NCI-H460 (cell line): ENCODE measurements around the gene MAPRE3. TPM values are rescaled to one million over a fixed set of nuclear protein-coding genes. Genes with fewer than 3 reads are reported as not detected.

Source experiments
- DNase-seq: peaks from one replicate; pipeline ENCODE4 v3.0.0-alpha.2; 2016; ENCODE audit warnings: low read depth; ENCODE audit errors: extremely low read depth
- total RNA-seq: library from RNA; depleted of rRNA; stranded (reverse); fragments of >200 nt; shearing (Covaris generic); gene quantifications from 2 replicates; pipeline ENCODE4 v1.2.3, GENCODE V29; 2014

Gene MAPRE3
- total RNA-seq, 1 experiment from 2014 or later = 4.0 TPM

DNA sequence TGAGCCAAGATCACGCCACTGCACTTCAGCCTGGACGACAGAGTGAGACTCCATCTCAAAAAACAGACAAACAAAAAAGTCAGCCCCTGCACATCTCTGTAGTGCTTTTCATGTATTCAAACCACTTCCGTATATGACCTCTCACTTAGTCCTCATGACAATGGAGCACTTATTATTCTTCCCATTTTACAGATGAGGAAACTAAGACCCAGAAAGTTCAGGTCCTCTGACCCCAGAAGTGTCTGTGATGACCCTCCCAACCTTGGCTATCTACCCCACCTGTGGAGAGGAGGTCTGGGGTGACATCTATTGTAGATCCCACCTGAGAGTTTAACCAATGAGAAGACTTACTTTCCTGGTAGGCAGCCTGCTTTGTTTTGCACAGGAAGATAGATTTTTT lies 21.6 kb upstream of the MAPRE3 start:
- DNase-seq = no peak

DNA sequence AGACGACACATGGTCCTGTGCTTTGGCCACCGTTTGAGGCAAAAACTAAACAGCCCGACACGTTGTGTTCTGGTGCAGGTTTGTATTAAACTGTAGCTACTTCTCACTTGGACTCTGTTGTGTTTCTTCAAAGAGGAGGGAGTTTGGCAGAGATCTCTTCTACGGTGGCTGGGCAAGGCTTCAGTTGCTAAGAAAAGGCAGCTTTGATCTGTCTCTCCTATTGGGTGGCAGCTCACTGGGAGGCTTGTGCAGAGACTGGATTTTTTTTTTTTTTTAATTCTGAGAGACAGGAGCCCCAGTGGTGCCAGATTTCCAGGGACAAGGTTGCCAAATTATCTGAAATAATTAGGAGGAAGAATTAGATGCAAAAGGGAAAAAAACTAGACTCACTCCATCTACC lies 20.2 kb upstream of the MAPRE3 start:
- DNase-seq = no peak

DNA sequence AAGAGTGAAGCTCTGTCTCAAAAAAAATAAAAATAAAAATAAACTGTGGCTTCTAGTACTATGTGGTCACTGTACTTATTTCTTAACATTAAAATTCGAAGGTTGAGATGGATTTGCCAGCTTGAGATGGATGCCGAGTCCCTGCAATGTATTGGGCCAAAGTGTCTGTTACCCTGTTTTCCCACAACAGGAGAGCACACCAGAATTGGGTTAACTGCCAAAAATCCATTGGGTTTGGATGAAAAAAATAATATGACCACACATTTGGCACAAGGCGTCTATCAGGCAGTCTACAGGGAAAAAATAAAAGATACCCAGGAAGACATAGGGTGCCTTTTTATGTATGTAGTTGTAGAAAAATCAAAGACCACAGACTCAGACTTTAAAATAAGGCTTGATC lies 19.2 kb upstream of the MAPRE3 start:
- DNase-seq = no peak

DNA sequence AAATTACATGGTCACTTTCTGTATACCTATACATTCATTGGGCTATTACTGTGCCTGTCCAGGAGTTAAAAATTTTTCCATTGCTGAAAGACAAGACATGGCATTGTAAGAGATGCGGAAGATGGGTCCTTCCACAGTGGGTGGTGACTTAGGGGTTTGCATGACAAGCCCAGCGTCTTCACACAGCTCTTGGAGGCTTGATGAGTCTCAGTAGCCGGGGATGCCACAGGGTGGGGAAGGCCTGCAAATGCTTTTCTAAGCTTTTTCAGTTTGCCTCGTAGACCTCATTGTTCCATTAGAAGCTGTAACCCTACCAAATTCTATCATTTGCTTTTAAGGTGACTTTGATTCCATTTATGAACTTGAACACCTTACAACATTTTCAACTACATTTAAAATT lies 18.1 kb upstream of the MAPRE3 start:
- DNase-seq = no peak

DNA sequence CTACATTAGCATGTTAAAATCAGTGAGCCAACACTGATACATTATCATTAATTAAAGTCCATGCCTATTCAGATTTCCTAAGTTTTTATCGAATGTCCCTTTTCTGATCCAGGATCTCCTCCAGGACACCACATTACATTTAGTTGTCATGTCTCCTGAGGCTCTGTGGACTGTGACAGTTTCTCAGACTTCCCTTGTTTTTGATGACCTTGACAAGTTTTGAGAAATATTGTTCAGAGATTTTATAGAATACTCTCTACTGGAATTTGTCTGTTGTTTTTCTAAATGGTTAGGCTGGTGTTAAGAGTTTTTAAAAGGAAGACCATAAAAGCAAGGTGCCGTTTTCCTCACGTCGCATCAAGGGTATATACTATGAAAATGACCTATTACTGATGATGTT lies 16.3 kb upstream of the MAPRE3 start:
- no peak for DNase-seq

DNA sequence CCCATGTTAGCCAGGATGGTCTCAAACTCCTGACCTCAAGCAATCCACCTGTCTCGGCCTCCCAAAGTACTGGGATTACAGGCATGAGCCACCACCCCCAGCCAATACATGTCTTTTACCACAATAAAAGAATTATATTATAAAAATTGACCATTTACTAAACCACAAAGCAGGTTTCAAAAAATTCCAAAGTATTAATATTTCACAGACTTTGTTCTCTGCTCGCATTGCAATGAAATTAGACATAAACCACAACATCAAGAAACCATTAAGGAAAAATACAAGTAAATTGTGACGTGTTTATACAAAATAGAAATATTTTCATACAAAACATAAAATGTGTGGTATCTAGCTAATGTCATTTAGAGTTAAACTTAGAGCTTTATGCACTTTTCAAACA lies 13.4 kb upstream of the MAPRE3 start:
- DNase-seq = no peak

DNA sequence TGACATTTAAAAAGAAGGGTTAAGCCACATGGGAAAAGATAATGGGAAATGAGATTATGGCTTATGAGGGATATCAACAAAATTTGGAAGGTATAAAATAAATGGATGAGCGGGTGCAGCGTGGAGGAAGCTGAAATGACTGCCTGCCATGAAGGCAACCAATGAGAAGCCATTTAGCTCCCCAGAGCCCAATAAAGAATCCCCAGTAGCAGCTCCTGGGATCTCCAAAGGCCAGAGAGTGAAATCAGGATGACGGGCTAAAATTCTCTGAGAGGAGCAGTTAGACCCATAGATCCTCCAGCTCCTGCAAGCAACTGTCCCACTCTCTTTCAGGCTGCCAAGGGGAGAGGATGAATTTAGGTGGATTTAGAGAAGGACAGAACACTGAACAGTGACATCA lies 12.9 kb upstream of the MAPRE3 start:
- no peak for DNase-seq

DNA sequence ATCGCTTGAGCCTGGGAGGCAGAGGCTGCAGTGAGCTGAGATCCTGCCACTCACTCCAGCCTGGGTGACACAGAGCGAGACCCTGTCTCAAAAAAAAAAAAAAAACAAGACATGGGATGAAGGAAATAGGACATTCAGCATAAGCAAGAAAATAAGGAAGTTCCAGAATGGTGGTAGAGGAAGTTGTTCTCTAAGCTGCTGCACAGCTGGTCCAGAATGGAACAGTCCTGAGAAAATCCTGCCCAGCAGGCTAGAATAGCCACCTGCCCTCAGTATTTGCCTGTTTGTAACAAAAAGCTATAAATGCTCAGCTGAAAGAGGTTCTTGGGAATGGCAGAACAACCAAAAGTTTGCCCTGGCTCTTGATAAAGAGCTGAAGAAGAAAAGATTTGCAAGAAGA lies 11.1 kb upstream of the MAPRE3 start:
- DNase-seq = no peak

DNA sequence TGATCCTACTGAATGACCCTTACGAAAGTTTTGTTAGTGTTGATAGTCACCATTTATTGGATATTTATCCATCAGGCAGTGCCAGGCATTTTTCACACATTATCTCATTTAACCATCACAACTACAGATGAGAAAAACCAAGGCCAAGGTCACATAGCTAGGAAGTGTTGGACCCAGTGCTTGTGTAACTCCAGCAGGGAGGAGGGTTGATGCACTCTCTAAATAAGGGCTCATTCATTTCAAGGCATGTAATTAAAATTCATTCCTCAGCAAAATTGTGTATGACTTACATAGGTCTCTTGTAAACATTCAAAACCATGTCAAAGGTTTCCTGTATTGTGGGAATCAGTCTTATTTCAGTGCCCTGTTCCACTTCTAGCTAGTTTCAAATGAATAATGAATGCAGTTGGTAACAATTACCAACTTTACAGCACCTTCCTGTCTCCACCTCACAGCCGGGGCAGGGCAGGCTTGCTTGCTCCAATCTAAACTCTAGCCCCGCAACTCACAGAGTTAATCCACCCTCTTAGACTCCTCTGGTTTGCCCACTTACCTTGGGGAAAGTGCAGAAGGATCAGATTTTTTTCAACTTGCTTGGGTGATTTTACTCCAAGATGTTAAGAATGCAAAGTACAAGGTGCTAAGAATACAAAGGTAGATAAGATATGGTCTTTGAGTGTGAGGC lies 5.8 kb upstream of the MAPRE3 start:
- DNase-seq = no peak

DNA sequence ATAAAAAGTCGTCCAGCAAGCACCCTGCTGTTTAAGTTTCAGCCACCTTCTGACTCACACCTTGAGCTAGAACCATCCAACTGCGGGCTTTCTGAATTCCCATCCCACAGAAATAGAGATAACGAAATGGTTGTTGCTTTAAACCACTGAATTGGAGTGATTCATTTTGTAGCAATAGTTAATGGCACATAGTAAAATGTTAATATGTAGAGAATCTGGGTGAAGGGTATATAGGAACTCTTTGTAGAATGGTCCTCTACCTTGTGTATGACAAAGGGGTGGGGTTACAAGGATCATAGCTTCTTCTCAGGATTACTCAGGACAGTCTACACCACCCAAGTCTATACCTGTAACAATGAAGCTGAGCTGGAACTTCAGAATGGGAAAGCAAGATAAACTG lies 2.4 kb upstream of the MAPRE3 start:
- DNase-seq = no peak

DNA sequence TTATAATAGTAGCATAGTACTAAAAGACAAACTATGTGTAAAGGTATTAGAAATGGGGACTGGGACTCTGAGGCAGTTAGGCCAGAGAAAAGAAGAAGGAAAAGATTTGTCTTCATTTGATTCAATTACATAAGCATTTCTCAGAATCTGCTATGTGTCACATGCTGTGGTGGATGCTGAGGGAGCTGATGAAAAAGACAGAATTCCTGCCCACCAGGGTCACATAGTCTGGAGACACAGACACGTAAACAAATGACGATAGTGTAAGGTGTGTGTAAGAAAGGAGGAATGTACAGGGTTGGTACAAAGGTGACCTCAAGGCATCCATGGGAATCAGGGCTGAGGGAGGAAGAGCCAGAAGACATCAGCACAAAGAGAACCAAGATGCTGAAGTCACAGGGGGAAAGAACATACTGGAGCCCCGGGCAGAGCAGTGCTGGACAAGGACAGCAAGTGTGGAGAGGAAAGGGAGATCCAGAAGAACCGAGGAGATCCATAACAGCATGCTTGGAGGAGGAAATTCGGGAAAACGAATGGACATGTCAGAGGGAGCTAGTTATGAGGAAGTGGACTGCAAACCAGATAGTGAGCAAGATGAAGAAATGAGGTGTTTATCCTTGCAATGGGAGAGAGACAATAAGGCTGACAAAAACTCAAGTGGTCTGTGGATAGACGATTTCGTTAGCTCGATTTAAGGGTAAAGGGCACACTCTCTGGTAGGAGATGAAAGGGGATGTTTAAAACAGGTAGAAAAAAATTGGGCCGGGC lies 1.2 kb upstream of the MAPRE3 start:
- no peak for DNase-seq

DNA sequence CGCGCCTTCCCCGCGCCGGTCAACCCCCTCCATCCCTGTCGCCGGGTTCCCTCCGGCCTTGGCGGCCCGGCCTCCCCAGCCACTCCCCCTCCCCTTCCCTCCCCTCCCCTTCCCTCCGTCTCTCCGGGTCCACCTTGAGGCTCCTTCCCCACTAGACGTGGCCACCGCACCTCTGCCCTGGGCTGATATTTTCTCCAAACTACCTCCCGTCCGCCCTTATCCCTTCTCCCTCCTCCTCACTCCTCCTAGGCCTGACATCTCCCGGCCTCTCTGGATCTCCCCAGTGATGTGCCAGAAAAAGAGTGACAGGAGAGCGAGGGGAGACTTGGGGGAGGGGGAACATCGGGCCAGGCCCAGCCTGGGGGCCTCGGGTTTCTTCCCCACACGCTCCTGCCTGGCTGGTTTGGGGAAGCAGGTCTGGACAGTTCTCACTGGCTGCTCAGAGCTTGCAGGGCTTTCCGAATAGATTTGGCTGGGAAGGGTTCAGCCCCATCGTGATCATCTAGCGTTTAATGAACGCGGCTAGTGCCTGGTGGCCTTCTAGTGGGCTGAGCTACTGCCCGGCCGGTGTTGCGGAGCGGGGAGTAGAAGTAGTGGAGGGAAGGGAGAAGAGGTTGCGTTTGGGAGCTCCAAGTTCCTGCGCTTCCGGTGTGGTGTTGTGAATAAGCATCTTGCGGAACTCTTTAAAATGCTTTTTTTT lies 641 bp downstream of the MAPRE3 start:
- DNase-seq = no peak

DNA sequence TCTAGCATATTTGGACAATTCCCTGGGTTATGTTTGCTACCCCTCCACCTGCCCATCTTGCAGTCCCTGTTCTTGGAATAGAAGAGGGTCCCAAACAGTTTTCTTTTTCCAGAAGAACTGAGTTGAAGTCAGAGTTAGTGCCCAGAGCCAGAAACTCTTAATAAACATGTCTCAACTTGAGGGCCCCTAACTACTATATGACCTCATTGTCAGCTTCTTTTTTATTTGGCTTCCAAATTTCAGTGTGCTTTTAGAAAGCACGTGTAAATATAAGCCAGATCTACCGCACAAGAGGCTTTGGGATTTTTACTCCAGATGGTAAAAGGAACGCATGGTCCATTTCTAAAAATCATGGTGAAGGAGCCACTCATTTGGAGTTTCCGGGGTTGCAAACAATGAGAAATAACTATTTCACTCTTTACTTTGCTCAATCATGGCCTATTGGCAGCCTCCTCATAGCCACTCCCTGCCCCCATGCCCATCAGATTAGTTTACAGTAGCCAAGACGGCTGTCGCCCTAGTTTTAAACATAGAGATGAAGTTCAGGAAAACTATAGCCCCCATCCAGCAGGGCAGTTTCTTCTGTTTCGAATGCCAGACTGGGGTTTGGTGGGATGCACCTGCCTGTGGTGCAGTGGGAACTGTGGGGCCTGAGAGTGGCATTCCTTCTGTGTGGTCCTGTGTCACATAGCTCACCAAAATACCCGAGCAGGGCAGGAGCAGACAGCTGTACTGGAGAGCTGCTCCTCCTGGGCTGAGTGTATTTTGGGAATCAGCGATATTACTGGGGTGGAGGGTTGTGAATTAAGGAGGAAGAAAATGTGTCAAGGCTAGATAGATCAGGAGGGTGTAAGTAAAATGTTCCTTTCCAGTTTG lies 1.7 kb downstream of the MAPRE3 start:
- DNase-seq = no peak

DNA sequence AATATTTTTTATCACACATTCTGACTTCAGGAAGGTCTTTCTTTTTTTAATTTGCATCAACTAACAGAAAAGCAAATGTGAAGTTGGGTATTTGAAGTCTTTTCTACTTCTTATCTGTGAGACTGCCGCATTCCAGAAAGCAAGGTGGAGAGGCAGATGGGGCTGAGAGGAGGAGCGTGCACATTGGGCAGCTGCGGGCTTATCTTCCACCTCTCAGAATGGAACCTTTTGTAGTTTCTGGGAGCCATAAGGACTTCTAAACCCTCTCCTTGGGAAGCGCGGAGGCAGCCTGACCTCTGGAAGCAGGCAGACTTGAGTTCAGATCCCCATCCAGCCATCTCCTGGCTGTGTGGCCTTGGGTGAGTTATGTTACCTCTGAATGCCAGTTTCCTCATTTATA lies 3.9 kb downstream of the MAPRE3 start:
- no peak for DNase-seq

DNA sequence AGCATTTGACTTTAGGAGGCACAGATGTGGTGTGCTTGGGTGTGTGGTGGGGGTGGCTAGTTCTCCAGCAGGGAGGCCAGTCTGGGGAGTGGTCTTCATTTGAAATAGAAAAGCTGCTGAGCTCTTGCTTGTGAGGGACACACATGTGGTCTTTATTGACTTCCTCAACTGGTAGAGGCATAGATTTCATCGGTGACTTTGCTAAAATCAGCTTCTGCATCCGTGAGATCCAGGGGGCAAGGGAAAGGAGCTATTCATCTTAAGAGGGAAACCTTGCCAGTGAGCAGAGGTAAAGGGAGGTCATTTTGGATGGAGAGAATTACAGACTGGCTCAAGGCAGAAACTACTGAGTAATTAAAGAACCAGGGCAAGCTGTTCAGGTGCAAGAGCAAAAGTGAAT lies 4.7 kb downstream of the MAPRE3 start:
- DNase-seq = no peak

DNA sequence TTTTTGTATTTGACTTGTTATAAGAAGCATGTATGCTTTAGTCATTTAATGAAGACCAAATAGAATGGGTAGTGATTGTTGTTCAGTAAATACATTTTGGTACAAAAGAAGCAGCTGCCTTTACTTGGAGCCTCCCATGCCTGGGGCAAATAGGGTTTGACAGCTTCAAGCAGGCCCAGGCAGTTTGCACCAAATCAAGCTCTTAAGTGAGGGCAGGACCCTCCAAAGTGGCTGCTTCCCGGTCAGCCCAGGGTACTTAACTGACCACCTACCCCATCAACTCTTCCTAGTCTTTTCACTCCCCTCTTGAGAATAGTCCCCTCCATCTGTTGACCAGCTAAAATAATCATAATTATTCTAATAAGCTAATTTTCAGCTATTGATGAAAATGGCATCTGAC lies 5.2 kb downstream of the MAPRE3 start:
- DNase-seq = no peak

DNA sequence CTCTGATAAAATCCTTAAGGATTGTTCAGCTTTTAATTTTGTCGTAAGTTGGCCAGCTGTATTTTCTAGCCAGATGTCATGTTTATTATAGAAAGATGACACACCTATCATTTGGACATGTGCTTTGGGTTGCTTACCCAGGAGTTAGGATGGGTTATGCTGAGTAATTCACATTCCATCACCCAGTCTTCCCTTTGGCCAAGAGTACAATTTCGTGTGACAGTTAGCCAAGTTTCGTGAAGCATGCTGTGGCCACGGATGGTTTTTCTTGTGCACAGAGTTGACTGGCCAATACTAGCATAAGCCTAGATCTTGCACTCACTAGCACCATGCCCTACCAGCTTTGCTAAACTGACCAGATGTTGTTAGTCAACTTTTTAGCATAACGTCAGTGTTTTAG lies 5.8 kb downstream of the MAPRE3 start:
- DNase-seq = no peak

DNA sequence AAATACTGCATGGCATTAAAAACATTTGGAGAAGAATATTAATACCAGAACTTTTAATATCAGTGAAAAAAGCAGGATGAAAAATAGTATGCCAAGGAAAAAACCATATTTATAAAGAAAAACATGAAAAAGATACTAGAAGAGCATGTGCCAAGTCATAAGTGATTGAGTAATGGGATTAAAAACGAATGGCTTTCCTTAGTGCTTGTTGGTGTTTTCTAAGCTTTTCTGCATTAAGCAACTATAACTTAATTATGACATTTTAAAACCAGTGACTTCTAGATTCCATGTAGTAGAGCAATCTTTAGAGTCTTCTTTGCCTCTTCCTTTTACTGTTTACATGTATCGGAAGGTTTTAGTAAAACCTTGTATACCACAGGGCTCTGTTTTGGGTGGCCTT lies 6.6 kb downstream of the MAPRE3 start:
- no peak for DNase-seq

DNA sequence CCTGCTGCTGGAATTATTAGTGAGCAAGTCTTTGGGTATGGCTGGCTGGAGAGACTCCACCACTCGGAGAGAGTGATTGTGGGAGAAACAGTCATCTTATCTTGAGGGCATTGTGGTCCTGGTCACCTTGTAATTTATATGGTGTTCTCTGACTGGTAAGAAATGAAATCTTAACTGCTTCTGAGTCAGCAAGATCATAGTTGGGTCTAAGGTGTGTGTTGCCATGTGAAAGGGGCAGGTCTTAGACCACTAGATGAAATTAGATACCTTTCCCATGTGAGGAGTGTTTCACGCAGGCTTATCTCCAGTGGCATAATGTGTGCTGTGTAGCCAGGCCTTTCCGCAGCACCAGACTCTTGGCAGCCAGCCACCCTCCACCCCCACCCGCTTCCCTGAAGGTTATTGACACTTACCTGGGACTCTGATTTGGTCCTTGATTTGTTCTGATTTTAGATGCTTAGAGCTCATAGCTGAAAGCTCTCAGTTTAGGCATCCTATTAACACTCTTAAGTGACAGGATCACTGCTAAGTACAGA lies 7.7 kb downstream of the MAPRE3 start:
- no peak for DNase-seq

DNA sequence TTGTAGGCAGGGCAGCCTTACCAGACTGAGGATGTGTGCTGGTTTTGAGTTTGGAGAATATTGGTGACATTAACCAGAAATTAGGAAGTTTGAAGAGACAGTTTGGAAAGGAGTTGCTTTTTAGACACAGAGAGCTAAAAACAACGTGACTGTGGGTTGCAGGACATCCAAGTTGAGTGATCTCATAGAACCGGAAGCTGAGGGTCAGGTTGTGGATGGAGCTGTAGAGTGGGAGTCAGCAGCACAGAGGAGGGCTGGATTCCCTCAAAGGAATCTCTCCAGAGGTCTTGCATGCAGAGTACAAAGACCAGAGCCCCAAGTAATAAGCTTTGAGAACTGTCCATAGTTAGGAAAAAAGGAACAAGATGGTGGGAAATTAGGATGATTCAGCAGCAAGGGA lies 9.3 kb downstream of the MAPRE3 start:
- DNase-seq = no peak

DNA sequence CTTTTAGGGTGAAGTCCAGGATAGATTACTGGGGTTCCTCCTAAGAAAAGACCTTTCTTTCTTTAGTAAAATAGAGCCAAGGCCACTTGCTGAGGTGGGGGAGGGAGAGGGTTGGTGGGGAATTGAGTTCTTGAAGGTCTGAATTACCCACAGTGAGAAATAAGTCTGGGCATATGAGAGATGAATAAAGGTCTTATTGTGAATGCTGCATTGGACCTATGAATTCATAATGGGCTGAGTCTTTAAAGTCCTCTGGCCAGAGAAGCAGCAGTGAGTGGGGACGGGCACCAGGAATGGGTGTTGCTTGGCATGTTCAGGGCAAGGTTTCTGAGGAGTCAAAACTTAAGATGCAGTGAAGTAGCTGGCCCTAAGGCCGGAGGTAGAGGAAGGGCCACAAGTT lies 10.5 kb downstream of the MAPRE3 start:
- no peak for DNase-seq
